Liver (tissue), 9 donors: ENCODE results near the gene ULK4. TPM values are rescaled to one million over a fixed set of nuclear protein-coding genes. Genes with fewer than 3 reads are reported as not detected.

Experiments
- DNase-seq: peaks from one replicate; pipeline ENCODE4 v3.0.0-alpha.2; 2017; ENCODE audit warnings: low spot score
- H3K27ac ChIP-seq, 2 donors: one replicate each; pipeline ENCODE4 v1.7.0; 2013; ENCODE audit warnings: inconsistent platforms in 2 of 2, low read length in 2 of 2, control low read depth in 1 of 2, low read depth in 1 of 2, mild to moderate bottlenecking in 1 of 2
- H3K27me3 ChIP-seq, 4 donors: one replicate each; pipeline versions ENCODE4 v1.6.1 to v1.7.0; 2013; ENCODE audit warnings: low read length in 3 of 4, inconsistent platforms in 1 of 4, mild to moderate bottlenecking in 1 of 4, moderate library complexity in 1 of 4; ENCODE audit not compliant: control insufficient read depth in 4 of 4, insufficient read depth in 4 of 4
- H3K36me3 ChIP-seq, 4 donors: one replicate each; pipeline versions ENCODE4 v1.6.1 to v1.7.0; 2013; ENCODE audit warnings: low read length in 3 of 4, mild to moderate bottlenecking in 3 of 4, low read depth in 1 of 4, moderate library complexity in 1 of 4; ENCODE audit not compliant: control insufficient read depth in 4 of 4, insufficient read depth in 3 of 4
- H3K4me1 ChIP-seq, 4 donors: one replicate each; pipeline versions ENCODE4 v1.6.1 to v1.7.0; 2013; ENCODE audit warnings: low read length in 3 of 4, mild to moderate bottlenecking in 3 of 4, moderate library complexity in 1 of 4; ENCODE audit not compliant: control insufficient read depth in 4 of 4, insufficient read depth in 4 of 4
- H3K4me3 ChIP-seq, 3 donors: one replicate each; pipeline versions ENCODE4 v1.6.1 to v1.7.0; 2013; ENCODE audit warnings: low read length in 3 of 3, control low read depth in 1 of 3, low read depth in 1 of 3, mild to moderate bottlenecking in 1 of 3
- H3K9ac ChIP-seq, 2 donors: one replicate each; pipeline ENCODE4 v1.7.0; 2013; ENCODE audit warnings: low read length in 2 of 2, mild to moderate bottlenecking in 2 of 2, moderate library complexity in 2 of 2, control low read depth in 1 of 2, low read depth in 1 of 2
- H3K9me3 ChIP-seq, 4 donors: one replicate each; pipeline versions ENCODE4 v1.6.1 to v1.7.0; 2013; ENCODE audit warnings: low read length in 3 of 4; ENCODE audit not compliant: control insufficient read depth in 4 of 4
- CTCF ChIP-seq: fragments of 150-350 bp; IDR thresholded peaks from 2 replicates; pipeline ENCODE4 v1.5.1; 2017; ENCODE audit warnings: improper control_type of control experiment, low read depth, low read length; ENCODE audit not compliant: missing input control
- EGR1 ChIP-seq, 2 donors: IDR thresholded peaks; 2 replicates each; pipeline ENCODE4 v1.6.1; 2016 to 2018; ENCODE audit warnings: antibody characterized with exemption in 2 of 2, low read depth in 2 of 2
- FOXA1 ChIP-seq: IDR thresholded peaks from 2 replicates; pipeline ENCODE4 v1.6.1; 2016; ENCODE audit warnings: antibody characterized with exemption
- FOXA2 ChIP-seq: IDR thresholded peaks from 2 replicates; pipeline ENCODE4 v1.6.1; 2016; ENCODE audit warnings: antibody characterized with exemption
- GABPA ChIP-seq, 2 donors: IDR thresholded peaks in 1 of 2; conservative IDR thresholded peaks in 1 of 2; 2 replicates each; pipeline ENCODE4 v1.6.1; 2016; ENCODE audit warnings: antibody characterized with exemption in 2 of 2, mild to moderate bottlenecking in 1 of 2, moderate library complexity in 1 of 2
- HNF4A ChIP-seq, 2 donors: conservative IDR thresholded peaks; 2 replicates each; pipeline ENCODE4 v1.6.1; 2016; ENCODE audit warnings: antibody characterized with exemption in 2 of 2, mild to moderate bottlenecking in 2 of 2
- HNF4G ChIP-seq: IDR thresholded peaks from 2 replicates; pipeline ENCODE4 v1.6.1; 2016; ENCODE audit warnings: antibody characterized with exemption
- JUND ChIP-seq, 2 donors: IDR thresholded peaks; 2 replicates each; pipeline ENCODE4 v1.6.1; 2016; ENCODE audit warnings: antibody characterized with exemption in 2 of 2
- NR2F2 ChIP-seq: IDR thresholded peaks from 2 replicates; pipeline ENCODE4 v1.6.1; 2016; ENCODE audit warnings: antibody characterized with exemption
- RAD21 ChIP-seq, 2 donors: IDR thresholded peaks; 2 replicates each; pipeline ENCODE4 v1.6.1; 2016; ENCODE audit warnings: antibody characterized with exemption in 2 of 2, mild to moderate bottlenecking in 2 of 2
- REST ChIP-seq: IDR thresholded peaks from 2 replicates; pipeline ENCODE4 v1.6.1; 2016; ENCODE audit warnings: antibody characterized with exemption, mild to moderate bottlenecking
- RXRA ChIP-seq, 2 donors: IDR thresholded peaks; 2 replicates each; pipeline ENCODE4 v1.6.1; 2017 to 2018; ENCODE audit warnings: antibody characterized with exemption in 2 of 2, mild to moderate bottlenecking in 1 of 2
- SP1 ChIP-seq: IDR thresholded peaks from 2 replicates; pipeline ENCODE4 v1.6.1; 2018; ENCODE audit warnings: antibody characterized with exemption, mild to moderate bottlenecking
- TAF1 ChIP-seq: conservative IDR thresholded peaks from 2 replicates; pipeline ENCODE4 v1.6.1; 2016; ENCODE audit warnings: antibody characterized with exemption, mild to moderate bottlenecking
- YY1 ChIP-seq: IDR thresholded peaks from 2 replicates; pipeline ENCODE4 v1.6.1; 2016; ENCODE audit warnings: antibody characterized with exemption, mild to moderate bottlenecking
- WGBS: extraction: QIAGEN DNeasy Blood & Tissue Kit; methylation state at CpG from one replicate; pipeline ENCODE4 v1.1.7; 2013; 5-methylcytosine and 5-hydroxymethylcytosine counted together
- polyA plus RNA-seq, 2 donors: library from polyadenylated mRNA; stranded (reverse) in 1 of 2; unstranded in 1 of 2; fragments of 200-250 nt in 1 of 2; fragments of >200 nt in 1 of 2; fragmentation: Nextera tagmentation in 1 of 2; extraction: Ambion mirVana in 1 of 2; gene quantifications; one replicate each; pipeline versions ENCODE4 v1.2.1 to v1.2.3, GENCODE V29; 2013 to 2015
- total RNA-seq, 2 donors: library from RNA; depleted of rRNA; stranded (reverse); fragments of >200 nt; gene quantifications; one replicate each; pipeline ENCODE4 v1.2.3, GENCODE V29; 2014
- TF ChIP-seq, protein P1 (sequence below): IDR thresholded peaks from 2 replicates; pipeline ENCODE4 v1.6.1; 2016; ENCODE audit warnings: antibody characterized with exemption
- TF ChIP-seq, protein P2 (sequence below): IDR thresholded peaks from 2 replicates; pipeline ENCODE4 v1.6.1; 2016; ENCODE audit warnings: antibody characterized with exemption
- TF ChIP-seq, protein P3 (sequence below): IDR thresholded peaks from 2 replicates; pipeline ENCODE4 v1.6.1; 2016; ENCODE audit warnings: antibody characterized with exemption
- donor health status: healthy.
- donor health status: healthy.
- donor health status: healthy.
- donor health status: healthy.
- donor health status: healthy.

Gene ULK4
- total and polyA plus RNA-seq, 4 donors, result 1.1 to 11.5 (median 3.2) TPM

DNA sequence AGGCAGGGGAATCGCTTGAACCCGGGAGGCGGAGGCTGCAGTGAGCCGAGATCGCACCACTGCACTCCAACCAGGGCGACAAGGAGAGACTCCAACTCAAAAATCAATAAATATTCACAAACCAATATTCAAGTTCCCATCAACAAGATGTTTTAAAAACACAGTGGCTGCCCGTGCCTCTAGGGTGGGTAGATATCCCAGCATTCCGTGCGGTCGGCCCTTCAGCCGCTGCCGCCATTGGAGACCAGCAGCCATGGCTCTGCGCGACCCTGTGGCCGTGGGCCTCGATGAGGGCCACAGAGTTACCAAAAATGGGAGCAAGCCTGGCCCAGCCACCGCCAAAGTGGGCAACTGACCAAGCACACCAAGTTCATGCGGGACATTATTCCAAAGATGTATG, 6.7 kb downstream of the ULK4 start:
- H3K27me3 ChIP-seq, result no peaks in the 10 kb centered on the region
- peaks cover 0 to 3% (median 0%) of the 10 kb centered on the region in 4 donors for H3K36me3 ChIP-seq
- no peak for DNase-seq
- no peak overlapping the region for H3K4me3 ChIP-seq
- no peak overlapping the region for H3K9ac ChIP-seq
- H3K27ac ChIP-seq, result no peak overlapping the region
- no peaks in the 10 kb centered on the region for H3K9me3 ChIP-seq
- 92% methylated on average over 18 of the region's 18 CpGs for WGBS
- H3K4me1 ChIP-seq, result no peaks in the 10 kb centered on the region
- TF ChIP-seq HNF4G, result no peak
- TF ChIP-seq, protein P1, sequence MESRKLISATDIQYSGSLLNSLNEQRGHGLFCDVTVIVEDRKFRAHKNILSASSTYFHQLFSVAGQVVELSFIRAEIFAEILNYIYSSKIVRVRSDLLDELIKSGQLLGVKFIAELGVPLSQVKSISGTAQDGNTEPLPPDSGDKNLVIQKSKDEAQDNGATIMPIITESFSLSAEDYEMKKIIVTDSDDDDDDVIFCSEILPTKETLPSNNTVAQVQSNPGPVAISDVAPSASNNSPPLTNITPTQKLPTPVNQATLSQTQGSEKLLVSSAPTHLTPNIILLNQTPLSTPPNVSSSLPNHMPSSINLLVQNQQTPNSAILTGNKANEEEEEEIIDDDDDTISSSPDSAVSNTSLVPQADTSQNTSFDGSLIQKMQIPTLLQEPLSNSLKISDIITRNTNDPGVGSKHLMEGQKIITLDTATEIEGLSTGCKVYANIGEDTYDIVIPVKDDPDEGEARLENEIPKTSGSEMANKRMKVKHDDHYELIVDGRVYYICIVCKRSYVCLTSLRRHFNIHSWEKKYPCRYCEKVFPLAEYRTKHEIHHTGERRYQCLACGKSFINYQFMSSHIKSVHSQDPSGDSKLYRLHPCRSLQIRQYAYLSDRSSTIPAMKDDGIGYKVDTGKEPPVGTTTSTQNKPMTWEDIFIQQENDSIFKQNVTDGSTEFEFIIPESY, result no peak
- TF ChIP-seq HNF4A (conservative IDR thresholded peaks at IDR 0.05), result no peak
- no peak for TF ChIP-seq GABPA (IDR thresholded peaks at IDR 0.05 in 1 of 2, conservative IDR thresholded peaks at IDR 0.05 in 1 of 2)
- TF ChIP-seq CTCF, result no peak
- TF ChIP-seq JUND (IDR thresholded peaks at IDR 0.05), result no peak
- no peak for TF ChIP-seq NR2F2
- no peak for TF ChIP-seq TAF1
- TF ChIP-seq, protein P2, sequence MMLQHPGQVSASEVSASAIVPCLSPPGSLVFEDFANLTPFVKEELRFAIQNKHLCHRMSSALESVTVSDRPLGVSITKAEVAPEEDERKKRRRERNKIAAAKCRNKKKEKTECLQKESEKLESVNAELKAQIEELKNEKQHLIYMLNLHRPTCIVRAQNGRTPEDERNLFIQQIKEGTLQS, result no peak
- no peak for TF ChIP-seq RAD21 (IDR thresholded peaks at IDR 0.05)
- TF ChIP-seq FOXA1, result no peak
- TF ChIP-seq FOXA2, result no peak
- TF ChIP-seq, protein P3, sequence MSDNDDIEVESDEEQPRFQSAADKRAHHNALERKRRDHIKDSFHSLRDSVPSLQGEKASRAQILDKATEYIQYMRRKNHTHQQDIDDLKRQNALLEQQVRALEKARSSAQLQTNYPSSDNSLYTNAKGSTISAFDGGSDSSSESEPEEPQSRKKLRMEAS, result no peak
- no peak for TF ChIP-seq RXRA (IDR thresholded peaks at IDR 0.05)
- no peak for TF ChIP-seq SP1
- no peak for TF ChIP-seq EGR1 (IDR thresholded peaks at IDR 0.05; ENCODE audit: low read depth in 2 of 2)
- no peak for TF ChIP-seq YY1
- TF ChIP-seq REST, result no peak
